GM13977 (cell line): ENCODE data around the gene NDUFB7.
"Not testable (repeated sequence)": the region's sequence is repeated elsewhere in the genome, so short reads cannot be mapped to it uniquely, and the experiment has no call there.

Experiments
- DNase-seq: peaks from one replicate; pipeline ENCODE4 v3.0.0; 2012; ENCODE audit warnings: low spot score
- in situ Hi-C: fragments of 300-500 bp; cut with MboI; formaldehyde crosslinking; loops from one replicate; pipeline ENCODE4 v1.12.0; 2022; ENCODE audit warnings: low sequenced_read_pairs, low pct_unique_long_range_greater_than_20kb, mixed read lengths, inconsistent platforms; ENCODE audit not compliant: unreplicated experiment
- TF ChIP-seq, protein P1 (sequence below): IDR thresholded peaks from 2 replicates; pipeline ENCODE4 v1.5.1; 2012; ENCODE audit warnings: mild to moderate bottlenecking, control low read depth; ENCODE audit not compliant: insufficient read depth; ENCODE audit errors: extremely low read depth, missing control alignments

Gene NDUFB7

DNA sequence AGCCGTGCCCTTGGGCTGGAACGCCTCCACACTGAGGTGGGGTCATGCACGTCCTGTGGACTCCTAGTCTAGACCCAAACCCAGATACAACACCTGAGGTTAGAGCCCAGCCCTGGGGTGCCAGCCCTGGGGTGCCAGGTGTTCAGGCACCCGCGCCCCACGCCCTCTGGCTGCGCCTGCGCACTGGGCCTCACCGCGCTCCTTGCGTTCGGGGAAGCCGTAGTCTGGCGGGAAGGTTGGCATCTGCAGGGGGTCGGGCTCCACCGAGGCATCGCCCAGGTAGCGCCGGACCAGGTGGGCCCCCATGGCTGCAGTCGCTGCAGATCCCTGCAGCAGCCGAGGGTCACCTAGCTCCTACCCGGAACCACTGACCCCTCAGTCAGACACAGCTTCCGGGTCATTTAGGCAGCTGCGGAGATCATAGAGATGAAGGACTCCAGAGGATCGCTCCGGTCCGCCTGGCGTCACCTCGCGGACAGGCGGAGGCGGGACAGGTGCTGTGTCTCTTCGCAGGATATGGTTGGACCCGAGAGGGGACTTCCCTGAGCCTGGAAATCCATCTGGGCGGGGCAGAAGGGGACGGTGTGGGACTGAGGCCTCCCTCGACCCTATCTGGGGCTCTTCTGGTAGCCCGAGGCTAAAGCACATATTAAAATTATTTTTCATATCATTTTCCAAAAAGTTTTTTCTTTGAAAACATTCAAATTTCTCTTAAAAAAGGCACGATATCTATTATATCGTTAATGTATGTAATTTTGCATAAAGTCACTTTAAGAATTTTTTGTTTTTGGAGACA lies at the start of gene NDUFB7:
TSS of gene NDUFB7 (minus strand) at position 372 of the 796 bp plus-strand sequence. CDS start at position 306, 66 bp downstream.
- DNase-seq = peak; percentile 87
- TF ChIP-seq, protein P1, sequence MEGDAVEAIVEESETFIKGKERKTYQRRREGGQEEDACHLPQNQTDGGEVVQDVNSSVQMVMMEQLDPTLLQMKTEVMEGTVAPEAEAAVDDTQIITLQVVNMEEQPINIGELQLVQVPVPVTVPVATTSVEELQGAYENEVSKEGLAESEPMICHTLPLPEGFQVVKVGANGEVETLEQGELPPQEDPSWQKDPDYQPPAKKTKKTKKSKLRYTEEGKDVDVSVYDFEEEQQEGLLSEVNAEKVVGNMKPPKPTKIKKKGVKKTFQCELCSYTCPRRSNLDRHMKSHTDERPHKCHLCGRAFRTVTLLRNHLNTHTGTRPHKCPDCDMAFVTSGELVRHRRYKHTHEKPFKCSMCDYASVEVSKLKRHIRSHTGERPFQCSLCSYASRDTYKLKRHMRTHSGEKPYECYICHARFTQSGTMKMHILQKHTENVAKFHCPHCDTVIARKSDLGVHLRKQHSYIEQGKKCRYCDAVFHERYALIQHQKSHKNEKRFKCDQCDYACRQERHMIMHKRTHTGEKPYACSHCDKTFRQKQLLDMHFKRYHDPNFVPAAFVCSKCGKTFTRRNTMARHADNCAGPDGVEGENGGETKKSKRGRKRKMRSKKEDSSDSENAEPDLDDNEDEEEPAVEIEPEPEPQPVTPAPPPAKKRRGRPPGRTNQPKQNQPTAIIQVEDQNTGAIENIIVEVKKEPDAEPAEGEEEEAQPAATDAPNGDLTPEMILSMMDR = peak; percentile 95
- in situ Hi-C loops = no loop called here

DNA sequence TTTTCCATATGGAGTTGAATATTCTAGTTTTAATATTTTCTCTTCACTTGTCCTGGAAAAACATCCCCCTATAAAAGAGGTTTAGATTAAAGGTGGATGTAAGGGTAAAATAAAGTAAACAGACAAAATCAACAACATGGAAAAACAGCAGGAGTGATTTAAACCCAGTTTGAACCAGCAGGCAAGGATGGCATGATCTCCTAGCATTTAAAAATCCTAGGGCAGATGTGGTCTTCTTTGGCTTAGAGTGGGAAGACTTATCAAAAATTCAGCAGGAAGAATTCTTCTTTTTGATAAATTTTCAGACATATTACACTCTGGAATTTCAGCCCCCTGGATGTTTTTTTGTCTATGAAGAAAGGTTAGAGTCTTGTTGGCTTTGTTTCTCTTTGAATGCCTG lies 47.5 kb upstream of the NDUFB7 start:
- in situ Hi-C loops = no loop called here
- TF ChIP-seq, protein P1 = no peak

DNA sequence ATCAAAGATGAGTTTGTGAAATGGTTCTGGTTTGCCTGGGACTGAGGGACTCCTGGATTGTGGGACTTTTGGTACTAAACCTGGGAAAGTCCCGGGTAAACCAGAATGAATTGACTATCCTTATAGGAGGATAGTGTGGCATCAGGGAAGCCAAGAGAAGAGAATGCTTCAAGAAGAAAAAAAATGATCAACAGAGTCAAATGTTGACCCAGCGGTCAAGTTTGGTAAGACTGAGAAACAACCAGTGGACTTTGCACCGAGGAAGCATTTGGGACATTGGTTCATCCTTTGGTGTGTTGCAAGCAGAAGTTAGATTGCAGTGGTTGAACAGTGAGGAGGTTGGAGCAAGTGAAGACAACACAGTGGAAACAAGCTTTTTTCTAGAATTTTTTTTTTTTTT lies 44.5 kb upstream of the NDUFB7 start:
- no peak for DNase-seq
- in situ Hi-C loops = no loop called here
- TF ChIP-seq, protein P1 = no peak

More for the DNA sequence above, 47.5 kb upstream of the NDUFB7 start:
- DNase-seq = no peak

DNA sequence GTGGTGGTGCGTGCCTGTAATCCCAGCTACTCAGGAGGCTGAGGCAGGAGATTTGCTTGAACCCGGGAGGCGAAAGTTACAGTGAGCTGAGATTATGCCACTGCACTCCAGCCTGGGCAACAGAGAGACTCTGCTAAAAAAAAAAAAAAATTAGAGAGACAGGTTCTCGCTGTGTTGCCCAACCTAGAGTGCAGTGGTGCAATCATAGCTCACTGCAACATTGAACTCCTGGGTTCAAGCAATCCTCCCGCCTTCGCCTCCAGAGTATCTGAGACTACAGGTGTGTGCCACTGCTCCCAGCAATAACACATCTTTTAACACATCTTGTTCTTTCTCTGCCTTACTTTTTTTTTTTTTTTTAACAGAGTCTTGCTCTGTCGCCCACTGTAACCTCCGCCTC lies 43.8 kb upstream of the NDUFB7 start:
- TF ChIP-seq, protein P1 = no peak
- in situ Hi-C loops = no loop called here
- DNase-seq = no peak

DNA sequence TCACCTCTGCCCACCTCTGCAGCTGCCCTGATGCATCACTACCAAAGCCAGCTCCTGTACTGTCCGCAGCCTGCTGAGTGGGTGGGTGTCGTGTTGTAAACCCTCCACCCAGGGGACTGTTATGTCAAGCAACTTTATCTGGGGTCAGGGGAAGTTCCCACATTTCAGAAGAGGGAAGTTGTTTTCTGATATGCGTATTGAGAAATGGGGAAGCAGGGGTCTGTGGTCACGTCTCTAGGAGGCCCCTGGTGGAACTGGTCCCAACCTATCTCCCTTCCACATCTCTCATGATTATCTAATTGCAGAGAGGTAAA lies 42.2 kb upstream of the NDUFB7 start:
- DNase-seq = peak; percentile 53
- TF ChIP-seq, protein P1 = no peak
- in situ Hi-C loops = no loop called here

DNA sequence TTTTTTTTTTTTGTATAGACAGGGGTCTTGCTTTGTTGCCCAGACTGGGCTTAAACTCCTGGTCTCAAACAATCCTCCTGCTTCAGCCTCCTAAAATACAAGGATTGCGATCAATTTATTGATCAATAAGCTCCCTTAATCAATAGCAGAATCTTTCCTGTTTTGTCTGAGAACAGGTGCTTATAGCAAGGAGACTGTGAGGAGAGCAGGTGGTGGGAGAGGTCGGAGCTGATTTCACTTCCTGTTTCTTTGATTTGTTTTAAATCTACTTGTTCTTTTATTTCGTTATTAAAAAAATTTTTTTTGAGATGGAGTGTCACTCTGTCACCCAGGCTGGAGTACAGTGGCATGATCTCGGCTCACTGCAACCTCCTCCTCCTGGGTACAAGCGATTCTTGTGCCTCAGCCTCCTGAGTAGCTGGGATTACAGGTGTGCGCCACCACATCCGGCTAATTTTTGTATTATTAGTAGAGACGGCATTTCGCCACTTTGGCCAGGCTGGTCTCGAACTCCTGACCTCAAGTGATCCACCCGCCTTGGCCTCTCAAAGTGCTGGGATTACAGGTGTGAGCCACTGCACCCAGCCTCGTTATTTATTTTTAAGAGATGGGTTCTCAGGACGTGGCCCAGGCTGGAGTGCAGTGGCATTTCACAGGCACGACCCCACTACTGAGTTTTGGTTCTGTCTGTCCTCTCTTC lies 41.7 kb upstream of the NDUFB7 start:
- in situ Hi-C loops, DNase-seq: not testable (repeated sequence)

DNA sequence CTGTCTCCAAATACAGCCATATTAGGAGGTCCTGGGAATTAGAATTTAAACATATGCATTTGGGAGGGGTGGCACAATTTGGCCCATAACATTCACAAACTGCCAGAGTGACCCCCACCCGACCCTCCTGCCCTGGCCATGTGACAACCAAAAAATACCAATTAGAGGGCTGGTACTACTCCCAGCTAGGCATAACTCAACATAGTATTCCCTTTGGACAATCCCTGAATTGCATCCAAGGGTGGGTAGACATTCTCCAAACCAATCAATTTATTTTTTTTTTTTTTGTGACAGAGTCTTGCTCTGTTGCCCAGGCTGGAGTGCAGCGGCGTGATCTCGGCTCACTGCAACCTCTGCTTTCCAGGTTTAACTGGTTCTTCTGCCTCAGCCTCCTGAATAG lies 40.8 kb upstream of the NDUFB7 start:
- no peak for DNase-seq
- TF ChIP-seq, protein P1 = no peak
- in situ Hi-C loops = no loop called here

DNA sequence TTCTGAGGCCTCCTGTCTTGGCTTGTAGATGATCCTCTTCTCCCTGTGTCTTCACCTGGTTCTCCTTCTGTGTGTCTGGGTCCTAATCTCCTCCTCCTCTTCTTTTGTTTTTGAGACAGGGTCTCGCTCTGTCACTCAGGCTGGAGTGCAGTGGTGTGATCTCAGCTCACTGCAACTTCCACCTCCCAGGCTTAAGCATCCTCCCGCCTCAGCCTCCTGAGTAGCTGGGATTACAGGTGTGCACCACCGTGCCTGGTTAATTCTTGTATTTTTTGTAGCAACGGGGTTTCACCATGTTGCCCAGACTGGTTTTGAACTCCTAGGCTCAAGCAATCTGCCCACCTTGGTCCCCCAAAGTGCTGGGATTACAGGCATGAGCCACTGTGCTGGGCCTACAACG lies 40.4 kb upstream of the NDUFB7 start:
- DNase-seq, in situ Hi-C loops: not testable (repeated sequence)
